Liver (tissue), 9 donors: ENCODE data around the gene CHRNG. TPM values are rescaled to one million over a fixed set of nuclear protein-coding genes. Genes with fewer than 3 reads are reported as not detected.

Experiments used
- DNase-seq: peaks from one replicate; pipeline ENCODE4 v3.0.0-alpha.2; 2017; ENCODE audit warnings: low spot score
- H3K27ac ChIP-seq, 2 donors: one replicate each; pipeline ENCODE4 v1.7.0; 2013; ENCODE audit warnings: inconsistent platforms in 2 of 2, low read length in 2 of 2, control low read depth in 1 of 2, low read depth in 1 of 2, mild to moderate bottlenecking in 1 of 2
- H3K27me3 ChIP-seq, 4 donors: one replicate each; pipeline versions ENCODE4 v1.6.1 to v1.7.0; 2013; ENCODE audit warnings: low read length in 3 of 4, inconsistent platforms in 1 of 4, mild to moderate bottlenecking in 1 of 4, moderate library complexity in 1 of 4; ENCODE audit not compliant: control insufficient read depth in 4 of 4, insufficient read depth in 4 of 4
- H3K36me3 ChIP-seq, 4 donors: one replicate each; pipeline versions ENCODE4 v1.6.1 to v1.7.0; 2013; ENCODE audit warnings: low read length in 3 of 4, mild to moderate bottlenecking in 3 of 4, low read depth in 1 of 4, moderate library complexity in 1 of 4; ENCODE audit not compliant: control insufficient read depth in 4 of 4, insufficient read depth in 3 of 4
- H3K4me1 ChIP-seq, 4 donors: one replicate each; pipeline versions ENCODE4 v1.6.1 to v1.7.0; 2013; ENCODE audit warnings: low read length in 3 of 4, mild to moderate bottlenecking in 3 of 4, moderate library complexity in 1 of 4; ENCODE audit not compliant: control insufficient read depth in 4 of 4, insufficient read depth in 4 of 4
- H3K4me3 ChIP-seq, 3 donors: one replicate each; pipeline versions ENCODE4 v1.6.1 to v1.7.0; 2013; ENCODE audit warnings: low read length in 3 of 3, control low read depth in 1 of 3, low read depth in 1 of 3, mild to moderate bottlenecking in 1 of 3
- H3K9ac ChIP-seq, 2 donors: one replicate each; pipeline ENCODE4 v1.7.0; 2013; ENCODE audit warnings: low read length in 2 of 2, mild to moderate bottlenecking in 2 of 2, moderate library complexity in 2 of 2, control low read depth in 1 of 2, low read depth in 1 of 2
- H3K9me3 ChIP-seq, 4 donors: one replicate each; pipeline versions ENCODE4 v1.6.1 to v1.7.0; 2013; ENCODE audit warnings: low read length in 3 of 4; ENCODE audit not compliant: control insufficient read depth in 4 of 4
- EGR1 ChIP-seq, 2 donors: IDR thresholded peaks; 2 replicates each; pipeline ENCODE4 v1.6.1; 2016 to 2018; ENCODE audit warnings: antibody characterized with exemption in 2 of 2, low read depth in 2 of 2
- FOXA1 ChIP-seq: IDR thresholded peaks from 2 replicates; pipeline ENCODE4 v1.6.1; 2016; ENCODE audit warnings: antibody characterized with exemption
- FOXA2 ChIP-seq: IDR thresholded peaks from 2 replicates; pipeline ENCODE4 v1.6.1; 2016; ENCODE audit warnings: antibody characterized with exemption
- GABPA ChIP-seq, 2 donors: IDR thresholded peaks in 1 of 2; conservative IDR thresholded peaks in 1 of 2; 2 replicates each; pipeline ENCODE4 v1.6.1; 2016; ENCODE audit warnings: antibody characterized with exemption in 2 of 2, mild to moderate bottlenecking in 1 of 2, moderate library complexity in 1 of 2
- HNF4A ChIP-seq, 2 donors: conservative IDR thresholded peaks; 2 replicates each; pipeline ENCODE4 v1.6.1; 2016; ENCODE audit warnings: antibody characterized with exemption in 2 of 2, mild to moderate bottlenecking in 2 of 2
- HNF4G ChIP-seq: IDR thresholded peaks from 2 replicates; pipeline ENCODE4 v1.6.1; 2016; ENCODE audit warnings: antibody characterized with exemption
- JUND ChIP-seq, 2 donors: IDR thresholded peaks; 2 replicates each; pipeline ENCODE4 v1.6.1; 2016; ENCODE audit warnings: antibody characterized with exemption in 2 of 2
- NR2F2 ChIP-seq: IDR thresholded peaks from 2 replicates; pipeline ENCODE4 v1.6.1; 2016; ENCODE audit warnings: antibody characterized with exemption
- RAD21 ChIP-seq, 2 donors: IDR thresholded peaks; 2 replicates each; pipeline ENCODE4 v1.6.1; 2016; ENCODE audit warnings: antibody characterized with exemption in 2 of 2, mild to moderate bottlenecking in 2 of 2
- RXRA ChIP-seq, 2 donors: IDR thresholded peaks; 2 replicates each; pipeline ENCODE4 v1.6.1; 2017 to 2018; ENCODE audit warnings: antibody characterized with exemption in 2 of 2, mild to moderate bottlenecking in 1 of 2
- SP1 ChIP-seq: IDR thresholded peaks from 2 replicates; pipeline ENCODE4 v1.6.1; 2018; ENCODE audit warnings: antibody characterized with exemption, mild to moderate bottlenecking
- TAF1 ChIP-seq: conservative IDR thresholded peaks from 2 replicates; pipeline ENCODE4 v1.6.1; 2016; ENCODE audit warnings: antibody characterized with exemption, mild to moderate bottlenecking
- YY1 ChIP-seq: IDR thresholded peaks from 2 replicates; pipeline ENCODE4 v1.6.1; 2016; ENCODE audit warnings: antibody characterized with exemption, mild to moderate bottlenecking
- whole genome bisulfite sequencing: extraction: QIAGEN DNeasy Blood & Tissue Kit; methylation state at CpG from one replicate; pipeline ENCODE4 v1.1.7; 2013; 5-methylcytosine and 5-hydroxymethylcytosine counted together
- polyA plus RNA-seq, 2 donors: library from polyadenylated mRNA; stranded (reverse) in 1 of 2; unstranded in 1 of 2; fragments of 200-250 nt in 1 of 2; fragments of >200 nt in 1 of 2; fragmentation: Nextera tagmentation in 1 of 2; extraction: Ambion mirVana in 1 of 2; gene quantifications; one replicate each; pipeline versions ENCODE4 v1.2.1 to v1.2.3, GENCODE V29; 2013 to 2015
- total RNA-seq, 2 donors: library from RNA; depleted of rRNA; stranded (reverse); fragments of >200 nt; gene quantifications; one replicate each; pipeline ENCODE4 v1.2.3, GENCODE V29; 2014
- TF ChIP-seq, protein P1 (sequence below): IDR thresholded peaks from 2 replicates; pipeline ENCODE4 v1.6.1; 2016; ENCODE audit warnings: antibody characterized with exemption
- TF ChIP-seq, protein P2 (sequence below): IDR thresholded peaks from 2 replicates; pipeline ENCODE4 v1.6.1; 2016; ENCODE audit warnings: antibody characterized with exemption
- TF ChIP-seq, protein P3 (sequence below): fragments of 150-350 bp; IDR thresholded peaks from 2 replicates; pipeline ENCODE4 v1.5.1; 2017; ENCODE audit warnings: improper control_type of control experiment, low read depth, low read length; ENCODE audit not compliant: missing input control
- TF ChIP-seq, protein P4 (sequence below): IDR thresholded peaks from 2 replicates; pipeline ENCODE4 v1.6.1; 2016; ENCODE audit warnings: antibody characterized with exemption, mild to moderate bottlenecking
- TF ChIP-seq, protein P5 (sequence below): IDR thresholded peaks from 2 replicates; pipeline ENCODE4 v1.6.1; 2016; ENCODE audit warnings: antibody characterized with exemption
- donor health status: healthy.
- donor health status: healthy.
- donor health status: healthy.
- donor health status: healthy.
- donor health status: healthy.

The CHRNG gene
- total and polyA plus RNA-seq, 4 donors: not detected

DNA sequence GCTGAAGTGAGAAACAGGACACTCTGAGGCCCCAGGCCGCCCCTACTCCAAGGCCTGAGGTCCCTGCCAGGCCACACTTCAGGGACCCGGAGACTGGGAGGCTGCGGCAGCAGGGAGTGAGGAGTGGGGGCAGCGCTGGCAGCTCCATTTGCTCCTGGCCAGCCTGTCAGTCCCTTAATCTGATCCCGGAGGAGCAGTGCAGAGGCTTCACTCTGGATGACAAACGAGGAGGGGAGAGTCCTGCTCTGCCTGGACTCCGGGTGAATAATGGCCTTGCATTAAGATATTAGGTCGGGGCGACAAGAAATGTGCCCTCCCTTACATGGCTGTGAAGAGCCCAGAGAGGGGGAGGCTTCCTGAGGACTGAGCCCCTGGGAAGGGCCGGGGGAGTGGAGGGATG, 33.6 kb upstream of the CHRNG start:
- Histone ChIP-seq H3K36me3 (peaks cover 0 to 1% (median 0%) of the 10 kb centered on the region in 4 donors), H3K27me3 (no peaks in the 10 kb centered on the region), H3K4me3 (no peak overlapping the region), H3K9me3 (no peaks in the 10 kb centered on the region), H3K4me1 (peaks cover 2 to 9% (median 5%) of the 10 kb centered on the region in 4 donors), H3K27ac (no peak overlapping the region), H3K9ac (no peak overlapping the region)
- TF ChIP-seq YY1 (no peak), JUND (IDR thresholded peaks at IDR 0.05) (no peak), GABPA (IDR thresholded peaks at IDR 0.05 in 1 of 2, conservative IDR thresholded peaks at IDR 0.05 in 1 of 2) (no peak), EGR1 (IDR thresholded peaks at IDR 0.05; ENCODE audit: low read depth in 2 of 2) (no peak), HNF4A (conservative IDR thresholded peaks at IDR 0.05) (no peak), HNF4G (no peak), RXRA (IDR thresholded peaks at IDR 0.05) (no peak), FOXA1 (no peak), SP1 (no peak), RAD21 (IDR thresholded peaks at IDR 0.05) (no peak), NR2F2 (no peak), TAF1 (no peak), FOXA2 (no peak)
- TF ChIP-seq, protein P1, sequence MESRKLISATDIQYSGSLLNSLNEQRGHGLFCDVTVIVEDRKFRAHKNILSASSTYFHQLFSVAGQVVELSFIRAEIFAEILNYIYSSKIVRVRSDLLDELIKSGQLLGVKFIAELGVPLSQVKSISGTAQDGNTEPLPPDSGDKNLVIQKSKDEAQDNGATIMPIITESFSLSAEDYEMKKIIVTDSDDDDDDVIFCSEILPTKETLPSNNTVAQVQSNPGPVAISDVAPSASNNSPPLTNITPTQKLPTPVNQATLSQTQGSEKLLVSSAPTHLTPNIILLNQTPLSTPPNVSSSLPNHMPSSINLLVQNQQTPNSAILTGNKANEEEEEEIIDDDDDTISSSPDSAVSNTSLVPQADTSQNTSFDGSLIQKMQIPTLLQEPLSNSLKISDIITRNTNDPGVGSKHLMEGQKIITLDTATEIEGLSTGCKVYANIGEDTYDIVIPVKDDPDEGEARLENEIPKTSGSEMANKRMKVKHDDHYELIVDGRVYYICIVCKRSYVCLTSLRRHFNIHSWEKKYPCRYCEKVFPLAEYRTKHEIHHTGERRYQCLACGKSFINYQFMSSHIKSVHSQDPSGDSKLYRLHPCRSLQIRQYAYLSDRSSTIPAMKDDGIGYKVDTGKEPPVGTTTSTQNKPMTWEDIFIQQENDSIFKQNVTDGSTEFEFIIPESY: no peak
- TF ChIP-seq, protein P2, sequence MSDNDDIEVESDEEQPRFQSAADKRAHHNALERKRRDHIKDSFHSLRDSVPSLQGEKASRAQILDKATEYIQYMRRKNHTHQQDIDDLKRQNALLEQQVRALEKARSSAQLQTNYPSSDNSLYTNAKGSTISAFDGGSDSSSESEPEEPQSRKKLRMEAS: no peak
- TF ChIP-seq, protein P3, sequence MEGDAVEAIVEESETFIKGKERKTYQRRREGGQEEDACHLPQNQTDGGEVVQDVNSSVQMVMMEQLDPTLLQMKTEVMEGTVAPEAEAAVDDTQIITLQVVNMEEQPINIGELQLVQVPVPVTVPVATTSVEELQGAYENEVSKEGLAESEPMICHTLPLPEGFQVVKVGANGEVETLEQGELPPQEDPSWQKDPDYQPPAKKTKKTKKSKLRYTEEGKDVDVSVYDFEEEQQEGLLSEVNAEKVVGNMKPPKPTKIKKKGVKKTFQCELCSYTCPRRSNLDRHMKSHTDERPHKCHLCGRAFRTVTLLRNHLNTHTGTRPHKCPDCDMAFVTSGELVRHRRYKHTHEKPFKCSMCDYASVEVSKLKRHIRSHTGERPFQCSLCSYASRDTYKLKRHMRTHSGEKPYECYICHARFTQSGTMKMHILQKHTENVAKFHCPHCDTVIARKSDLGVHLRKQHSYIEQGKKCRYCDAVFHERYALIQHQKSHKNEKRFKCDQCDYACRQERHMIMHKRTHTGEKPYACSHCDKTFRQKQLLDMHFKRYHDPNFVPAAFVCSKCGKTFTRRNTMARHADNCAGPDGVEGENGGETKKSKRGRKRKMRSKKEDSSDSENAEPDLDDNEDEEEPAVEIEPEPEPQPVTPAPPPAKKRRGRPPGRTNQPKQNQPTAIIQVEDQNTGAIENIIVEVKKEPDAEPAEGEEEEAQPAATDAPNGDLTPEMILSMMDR: no peak
- TF ChIP-seq, protein P4, sequence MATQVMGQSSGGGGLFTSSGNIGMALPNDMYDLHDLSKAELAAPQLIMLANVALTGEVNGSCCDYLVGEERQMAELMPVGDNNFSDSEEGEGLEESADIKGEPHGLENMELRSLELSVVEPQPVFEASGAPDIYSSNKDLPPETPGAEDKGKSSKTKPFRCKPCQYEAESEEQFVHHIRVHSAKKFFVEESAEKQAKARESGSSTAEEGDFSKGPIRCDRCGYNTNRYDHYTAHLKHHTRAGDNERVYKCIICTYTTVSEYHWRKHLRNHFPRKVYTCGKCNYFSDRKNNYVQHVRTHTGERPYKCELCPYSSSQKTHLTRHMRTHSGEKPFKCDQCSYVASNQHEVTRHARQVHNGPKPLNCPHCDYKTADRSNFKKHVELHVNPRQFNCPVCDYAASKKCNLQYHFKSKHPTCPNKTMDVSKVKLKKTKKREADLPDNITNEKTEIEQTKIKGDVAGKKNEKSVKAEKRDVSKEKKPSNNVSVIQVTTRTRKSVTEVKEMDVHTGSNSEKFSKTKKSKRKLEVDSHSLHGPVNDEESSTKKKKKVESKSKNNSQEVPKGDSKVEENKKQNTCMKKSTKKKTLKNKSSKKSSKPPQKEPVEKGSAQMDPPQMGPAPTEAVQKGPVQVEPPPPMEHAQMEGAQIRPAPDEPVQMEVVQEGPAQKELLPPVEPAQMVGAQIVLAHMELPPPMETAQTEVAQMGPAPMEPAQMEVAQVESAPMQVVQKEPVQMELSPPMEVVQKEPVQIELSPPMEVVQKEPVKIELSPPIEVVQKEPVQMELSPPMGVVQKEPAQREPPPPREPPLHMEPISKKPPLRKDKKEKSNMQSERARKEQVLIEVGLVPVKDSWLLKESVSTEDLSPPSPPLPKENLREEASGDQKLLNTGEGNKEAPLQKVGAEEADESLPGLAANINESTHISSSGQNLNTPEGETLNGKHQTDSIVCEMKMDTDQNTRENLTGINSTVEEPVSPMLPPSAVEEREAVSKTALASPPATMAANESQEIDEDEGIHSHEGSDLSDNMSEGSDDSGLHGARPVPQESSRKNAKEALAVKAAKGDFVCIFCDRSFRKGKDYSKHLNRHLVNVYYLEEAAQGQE: no peak
- TF ChIP-seq, protein P5, sequence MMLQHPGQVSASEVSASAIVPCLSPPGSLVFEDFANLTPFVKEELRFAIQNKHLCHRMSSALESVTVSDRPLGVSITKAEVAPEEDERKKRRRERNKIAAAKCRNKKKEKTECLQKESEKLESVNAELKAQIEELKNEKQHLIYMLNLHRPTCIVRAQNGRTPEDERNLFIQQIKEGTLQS: no peak
- no peak for DNase-seq
- WGBS: 70% methylated on average over 10 of the region's 10 CpGs
